Amygdala (tissue), 56 donors: Measurements from ENCODE around the gene TINAGL1.

Experiments
- DNase-seq, 56 donors: peaks; one replicate each; lab custom pipeline; 2025; lab: John Stamatoyannopoulos, UW

TINAGL1 gene

GRCh38 chr1:31600641-31601040 lies 24.3 kb downstream of the TINAGL1 start:
- no peak for DNase-seq

GRCh38 chr1:31602081-31602480 lies 25.8 kb downstream of the TINAGL1 start:
- no peak for DNase-seq

GRCh38 chr1:31605908-31606427 lies 29.7 kb downstream of the TINAGL1 start:
- no peak for DNase-seq

- no peak for DNase-seq
These were observed 31.0 kb downstream of the TINAGL1 start for GRCh38 chr1:31607360-31607759.

- no peak for DNase-seq
These were observed 33.3 kb downstream of the TINAGL1 start for GRCh38 chr1:31609514-31610118.

GRCh38 chr1:31614414-31615005 lies 38.2 kb downstream of the TINAGL1 start:
- no peak for DNase-seq

- no peak for DNase-seq
These were observed 39.1 kb downstream of the TINAGL1 start for GRCh38 chr1:31615414-31615813.

GRCh38 chr1:31615939-31616338 lies 39.6 kb downstream of the TINAGL1 start:
- DNase-seq = no peak

- no peak for DNase-seq
These were observed 41.1 kb downstream of the TINAGL1 start, which contains the start of gene HCRTR1 for GRCh38 chr1:31617218-31617915. Gene HCRTR1, plus strand, starts transcription at chr1:31617689. Its CDS starts 1,504 bp downstream, at chr1:31619193.

- DNase-seq = peak in 2 of 56 donors; percentile 7 to 36
These were observed 41.8 kb downstream of the TINAGL1 start for GRCh38 chr1:31617916-31618746.

- no peak for DNase-seq
These were observed 42.9 kb downstream of the TINAGL1 start for GRCh38 chr1:31618916-31619846.

GRCh38 chr1:31620631-31621497 lies 44.5 kb downstream of the TINAGL1 start:
- DNase-seq = no peak

GRCh38 chr1:31621498-31621820 lies 45.1 kb downstream of the TINAGL1 start:
- peak in 1 of 56 donors; percentile 22 for DNase-seq

- DNase-seq = peak in 1 of 56 donors; percentile 65
These were observed 45.8 kb downstream of the TINAGL1 start for GRCh38 chr1:31621847-31622730.

GRCh38 chr1:31623365-31623764 lies 47.0 kb downstream of the TINAGL1 start:
- no peak for DNase-seq

- DNase-seq = no peak
These were observed 48.0 kb downstream of the TINAGL1 start for GRCh38 chr1:31624309-31624708.

GRCh38 chr1:31624731-31625514 lies 48.6 kb downstream of the TINAGL1 start:
- no peak for DNase-seq
